HG02973 (cell line): ENCODE results near the gene TMEM132A.
"Not testable (repeated sequence)": the region's sequence is repeated elsewhere in the genome, so short reads cannot be mapped to it uniquely, and the experiment has no call there.

ENCODE experiments used
- ATAC-seq: cut with Tn5 transposase; IDR thresholded peaks from one replicate; pipeline ENCODE4 v1.9.1; 2021; ENCODE audit warnings: moderate library complexity; ENCODE audit not compliant: unreplicated experiment

Gene TMEM132A

DNA sequence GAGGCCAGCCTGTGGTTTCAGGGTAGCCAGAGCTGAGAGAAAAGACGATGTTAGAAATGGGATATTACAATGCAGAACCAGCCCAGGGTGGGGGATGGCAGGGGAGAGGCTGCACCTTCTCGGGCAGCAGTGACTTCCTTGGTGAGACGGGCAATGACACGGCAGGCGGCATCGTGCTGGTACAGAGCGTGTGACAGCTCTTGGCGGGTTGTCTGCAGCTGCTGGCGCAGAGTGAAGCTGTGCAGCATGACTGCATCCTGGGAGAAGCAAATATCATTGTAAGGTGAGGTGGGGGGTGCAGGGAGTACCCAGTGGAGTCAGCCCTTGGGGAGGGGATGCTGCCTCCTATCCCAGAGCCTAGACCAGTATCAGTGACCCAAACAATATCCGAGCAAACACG is 21.6 kb upstream of the TMEM132A start:
- no peak for ATAC-seq

DNA sequence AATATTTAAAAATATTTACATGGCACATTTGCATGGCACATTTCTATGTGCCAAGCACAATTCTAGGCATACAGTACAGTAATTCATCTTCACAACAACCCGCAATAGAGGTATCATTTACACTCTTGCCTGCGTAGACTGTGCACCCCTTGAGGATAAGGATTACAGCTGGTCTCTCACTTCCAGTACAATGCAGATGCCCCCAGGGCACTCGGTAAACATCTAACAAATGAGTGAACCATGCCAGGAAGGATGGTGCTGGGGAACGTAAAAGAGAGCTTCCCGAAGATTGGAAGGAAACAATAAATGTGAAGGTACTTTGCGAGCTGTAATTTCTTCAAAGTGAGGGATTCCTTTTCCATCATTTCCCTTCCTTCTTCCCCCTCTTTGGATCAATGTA is 19.2 kb upstream of the TMEM132A start:
- no peak for ATAC-seq

DNA sequence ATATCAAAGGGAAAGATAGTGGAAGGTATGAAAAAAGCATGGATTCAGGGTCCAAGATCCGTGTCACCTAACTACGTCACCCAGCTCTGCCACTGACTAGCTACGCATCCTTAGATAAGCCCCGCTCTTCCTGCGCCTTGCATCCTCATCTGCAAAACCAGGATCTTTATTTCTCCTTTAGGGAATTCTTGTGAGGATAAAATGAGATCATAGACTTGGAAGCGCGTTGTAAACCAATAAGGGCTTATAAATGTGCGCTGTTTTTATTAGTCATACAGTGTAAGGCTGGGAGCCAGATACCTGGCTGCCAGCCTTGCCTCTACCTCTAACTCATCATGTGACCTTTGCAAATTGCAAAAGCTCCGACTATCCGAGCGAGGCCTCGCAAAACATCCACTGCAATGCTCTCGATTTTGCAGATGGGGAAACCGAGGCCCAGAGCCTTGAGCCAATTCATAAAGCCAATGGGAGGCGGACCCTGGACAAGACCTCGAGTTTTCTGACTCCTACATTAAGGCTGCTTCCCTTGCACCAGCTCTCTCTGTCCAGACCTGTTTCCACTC is 18.6 kb upstream of the TMEM132A start:
- no peak for ATAC-seq

DNA sequence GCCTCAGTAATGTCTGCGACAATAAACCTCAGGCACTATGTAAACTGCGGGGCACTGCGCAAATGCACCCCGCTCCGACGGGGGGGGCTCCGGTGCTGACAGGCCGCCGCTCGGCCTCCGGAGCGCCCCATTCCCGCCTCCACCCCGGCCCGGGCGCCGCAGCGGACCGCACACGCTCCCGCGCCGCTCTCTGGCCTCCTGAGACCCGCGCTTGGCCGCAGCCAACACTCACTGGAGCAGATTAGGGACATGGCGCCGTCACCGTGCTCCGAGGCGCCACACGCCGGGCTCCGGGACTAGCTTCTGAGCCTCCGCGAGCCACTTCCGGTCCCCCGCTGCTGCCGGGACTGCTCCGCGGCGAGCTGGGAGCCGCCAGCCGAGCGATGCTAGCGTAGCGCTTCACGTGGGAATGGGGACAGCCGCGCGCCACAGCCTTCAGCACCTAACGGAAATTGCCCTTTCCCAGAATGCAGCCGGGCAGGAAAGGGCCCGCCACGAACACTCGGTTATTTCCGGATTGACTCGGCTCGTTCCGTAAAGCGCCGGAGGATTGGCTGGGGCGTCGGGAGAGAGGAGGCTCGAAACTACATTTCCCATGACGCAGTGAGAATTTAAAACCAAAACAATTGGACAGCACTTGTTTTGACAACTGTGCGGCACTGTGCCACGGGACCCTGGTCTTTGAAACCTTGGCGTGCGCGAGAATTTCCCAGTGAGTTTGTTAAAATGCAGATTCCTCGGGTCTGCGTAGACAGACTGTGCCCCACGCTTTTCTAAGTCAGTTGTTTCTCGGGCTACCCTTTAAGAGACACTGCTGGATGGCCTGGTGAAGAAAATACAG is 17.9 kb upstream of the TMEM132A start, which contains the start of gene PRPF19:
Gene PRPF19 (minus strand): TSS at position 454 of the 841 bp plus-strand sequence. CDS start 203 bp downstream, at position 251.
- ATAC-seq, result peak; percentile 61

DNA sequence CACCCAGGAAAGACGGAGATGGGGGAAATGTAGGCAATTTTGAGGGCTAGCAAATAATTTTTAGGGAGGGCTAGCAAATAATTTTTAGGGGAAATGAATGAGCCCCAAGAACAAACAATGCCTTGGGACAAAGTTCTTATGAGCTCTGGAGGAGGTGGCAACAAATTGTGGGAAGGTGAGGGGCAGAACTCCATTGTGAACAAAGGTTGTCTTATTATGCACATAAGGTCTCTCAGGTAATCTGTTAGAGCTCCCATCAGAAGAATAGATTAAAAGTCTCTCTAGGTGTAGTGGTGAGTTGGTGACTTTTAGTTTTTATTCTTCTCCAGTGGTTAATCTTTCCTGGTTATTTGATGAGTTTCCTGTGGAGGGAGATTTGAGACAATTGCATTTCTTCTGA is 15.5 kb upstream of the TMEM132A start:
- ATAC-seq, result no peak

DNA sequence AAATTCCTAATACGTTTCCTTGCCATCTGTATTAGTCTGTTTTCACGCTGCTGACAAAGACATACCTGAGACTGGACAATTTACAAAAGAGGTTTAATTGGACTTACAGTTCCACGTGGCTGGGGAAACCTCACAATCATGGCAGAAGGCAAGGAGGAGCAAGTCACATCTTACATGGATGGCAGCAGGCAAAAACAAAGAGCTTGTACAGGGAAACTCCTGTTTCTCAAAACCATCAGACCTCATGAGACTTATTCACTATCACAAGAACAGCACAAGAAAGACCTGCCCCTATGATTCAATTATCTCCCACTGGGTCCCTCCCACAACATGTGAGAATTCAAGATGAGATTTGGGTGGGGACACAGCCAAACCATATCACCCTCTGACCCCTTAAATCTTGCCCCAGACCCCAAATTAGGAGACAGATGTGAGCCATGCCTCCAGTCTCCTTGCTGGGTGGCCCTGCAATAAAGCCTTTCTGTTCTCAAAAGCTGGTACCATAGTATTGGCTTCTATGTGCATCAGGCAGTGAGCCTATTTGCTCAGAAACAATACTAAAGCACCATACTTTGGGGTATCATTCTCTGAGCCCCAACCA is 14.5 kb upstream of the TMEM132A start:
- not testable (repeated sequence) for ATAC-seq

DNA sequence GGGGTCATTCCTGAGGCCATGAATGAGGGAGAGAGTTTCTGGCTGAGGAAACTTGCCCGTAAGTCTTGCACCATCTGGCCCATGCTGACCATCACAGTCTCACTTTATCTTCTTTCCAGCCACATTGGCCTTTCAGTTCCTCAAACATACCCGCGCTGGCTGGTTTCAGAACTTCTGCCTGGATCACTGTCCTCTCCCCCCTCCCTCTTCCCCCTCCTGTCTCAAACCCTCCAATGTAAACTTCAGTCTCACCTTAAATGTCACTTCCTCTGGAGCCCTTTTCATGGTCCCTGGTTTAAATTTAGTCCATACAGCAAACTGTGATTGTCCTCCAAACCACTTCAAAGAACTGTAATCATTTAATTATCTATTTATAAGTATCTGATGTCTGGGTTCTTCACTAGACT is 14.0 kb upstream of the TMEM132A start:
- ATAC-seq, result peak; percentile 27

DNA sequence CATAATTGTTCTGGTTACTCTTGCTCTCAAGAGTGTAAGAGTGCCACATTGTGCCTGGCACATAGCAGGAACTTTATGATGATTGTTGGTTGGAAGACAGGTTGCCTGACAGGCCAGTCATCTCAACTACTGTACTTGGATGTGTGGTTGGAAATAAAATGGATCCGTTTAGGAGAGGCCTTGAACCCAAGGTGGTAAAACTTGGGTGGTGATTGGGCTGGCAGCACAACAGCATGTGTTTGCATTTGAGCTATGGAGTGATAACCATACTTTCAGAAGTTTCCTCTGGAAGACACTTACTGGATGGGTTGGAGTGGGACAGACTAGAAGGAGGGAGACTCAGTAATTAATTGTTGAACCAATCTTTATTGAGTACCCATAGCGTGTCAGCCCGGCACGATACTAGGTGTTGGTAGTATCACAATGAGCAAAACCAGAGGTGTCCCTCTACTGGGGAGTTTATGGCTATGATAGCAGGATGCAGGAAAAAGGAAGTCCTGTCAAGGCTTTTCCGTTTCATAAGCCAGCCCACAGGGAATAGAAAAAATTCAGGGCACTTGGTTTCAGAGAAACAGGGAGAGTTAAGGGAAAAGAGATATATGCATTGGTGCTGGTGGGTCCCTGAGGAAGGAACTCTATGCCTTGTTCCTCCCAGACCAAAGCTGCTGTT is 13.4 kb upstream of the TMEM132A start:
- ATAC-seq, result no peak

DNA sequence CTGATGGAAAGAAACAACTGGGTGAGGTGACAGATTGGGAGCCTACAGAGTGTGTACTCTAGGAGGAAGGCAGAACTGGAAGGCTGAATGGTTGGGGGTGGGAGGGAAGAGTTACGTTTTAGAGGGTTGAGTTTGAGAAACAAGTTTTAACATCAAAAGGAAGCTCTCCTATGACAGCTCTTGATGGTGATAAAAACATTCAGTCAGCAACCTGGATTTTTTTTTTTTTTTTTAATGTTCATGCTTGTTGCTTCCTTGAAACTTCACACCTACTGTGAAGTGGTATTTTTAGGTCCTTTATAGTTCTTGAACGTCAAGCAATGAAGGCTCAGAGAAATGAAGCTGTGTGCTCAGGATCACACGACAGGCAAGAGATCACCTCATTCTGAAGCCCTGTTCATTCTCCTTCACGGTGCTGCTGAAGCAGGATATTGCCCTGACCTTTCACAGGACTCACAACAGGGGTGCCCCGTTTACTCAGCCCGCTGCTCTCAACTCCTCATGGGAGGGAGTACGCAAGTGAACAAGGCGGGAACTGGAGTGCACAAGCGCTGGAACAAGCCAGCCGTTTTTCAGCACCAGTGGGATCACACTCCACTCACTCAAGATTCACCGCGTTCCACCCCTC is 11.9 kb upstream of the TMEM132A start:
- ATAC-seq, result no peak

DNA sequence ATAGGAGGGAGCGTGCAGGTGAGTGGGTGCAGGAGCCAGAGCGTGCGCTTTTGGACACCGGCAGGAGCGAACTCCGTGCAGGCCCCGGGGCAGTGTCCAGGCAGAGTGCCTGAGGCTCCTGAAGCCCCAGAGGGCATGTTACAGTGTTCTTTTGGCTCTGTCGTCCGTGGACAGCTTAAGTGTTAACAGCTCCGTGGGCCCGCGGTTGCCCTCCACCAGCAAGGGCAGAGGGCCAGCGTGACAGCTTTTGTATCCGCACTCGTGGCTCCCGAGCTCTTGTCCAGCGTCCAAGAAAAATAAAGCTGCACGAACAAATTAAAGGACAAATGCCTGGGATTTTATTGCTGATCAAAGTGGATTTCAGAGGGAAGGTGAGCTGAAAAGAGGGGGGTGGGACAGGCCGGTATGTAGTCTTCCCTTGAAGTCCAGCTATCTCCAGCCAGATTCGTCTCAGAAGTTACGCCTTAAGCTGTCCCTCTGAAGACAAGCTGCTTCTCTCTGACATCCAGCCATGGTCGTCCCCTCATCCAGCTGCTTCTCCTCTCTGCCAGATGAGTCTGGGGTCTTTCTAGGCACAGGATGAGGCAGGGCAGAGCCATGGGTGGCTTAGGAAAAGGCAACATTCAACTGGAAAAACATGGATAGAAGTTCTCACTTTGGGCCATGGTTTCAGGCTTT is 11.3 kb upstream of the TMEM132A start:
- ATAC-seq, result no peak

DNA sequence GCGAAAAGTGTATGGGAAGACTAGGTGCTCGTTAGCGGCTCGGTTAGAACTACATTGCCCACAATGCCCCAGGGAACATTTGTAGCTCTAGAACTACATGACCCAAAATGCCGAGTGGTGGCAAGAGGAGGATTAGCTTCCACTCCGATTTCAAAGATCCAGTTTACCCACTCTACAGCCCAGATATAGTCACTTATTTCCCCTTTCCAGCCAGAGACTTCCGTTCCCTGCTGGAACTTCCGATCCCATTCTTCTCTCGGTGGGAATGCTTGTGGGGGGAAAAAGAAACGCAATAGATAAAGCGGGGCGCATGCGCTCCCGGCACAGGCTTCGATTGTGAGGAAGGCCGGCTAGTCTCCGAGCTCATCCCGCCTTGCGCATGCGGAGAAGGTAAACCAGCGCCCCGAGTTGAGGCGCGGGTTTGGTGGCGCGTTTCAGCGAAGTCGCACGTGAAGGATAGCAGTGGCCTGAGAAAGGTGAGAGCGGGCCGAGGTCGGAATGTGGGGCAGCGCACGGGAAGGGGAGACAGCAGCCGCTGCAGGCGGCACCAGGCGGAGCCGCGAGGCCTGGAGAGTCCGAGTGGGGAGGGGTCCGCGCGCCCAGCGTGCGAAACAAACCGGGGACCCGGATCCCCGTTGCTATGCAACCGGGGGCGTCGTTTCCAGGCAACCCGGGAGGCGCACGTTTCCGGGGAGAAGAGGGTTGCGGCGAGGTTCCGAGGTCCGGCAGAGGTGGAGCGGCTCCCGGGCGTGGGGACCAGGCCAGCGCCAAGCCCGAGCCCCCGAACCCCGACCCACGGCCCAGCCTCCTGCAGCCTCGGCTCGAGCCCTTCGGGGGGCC is 10.2 kb upstream of the TMEM132A start, which contains the start of gene TMEM109:
Gene TMEM109 (plus strand): TSS at position 366 of the 840 bp plus-strand sequence. CDS start 5,536 bp downstream, outside the sequence.
- ATAC-seq, result peak; percentile 44

DNA sequence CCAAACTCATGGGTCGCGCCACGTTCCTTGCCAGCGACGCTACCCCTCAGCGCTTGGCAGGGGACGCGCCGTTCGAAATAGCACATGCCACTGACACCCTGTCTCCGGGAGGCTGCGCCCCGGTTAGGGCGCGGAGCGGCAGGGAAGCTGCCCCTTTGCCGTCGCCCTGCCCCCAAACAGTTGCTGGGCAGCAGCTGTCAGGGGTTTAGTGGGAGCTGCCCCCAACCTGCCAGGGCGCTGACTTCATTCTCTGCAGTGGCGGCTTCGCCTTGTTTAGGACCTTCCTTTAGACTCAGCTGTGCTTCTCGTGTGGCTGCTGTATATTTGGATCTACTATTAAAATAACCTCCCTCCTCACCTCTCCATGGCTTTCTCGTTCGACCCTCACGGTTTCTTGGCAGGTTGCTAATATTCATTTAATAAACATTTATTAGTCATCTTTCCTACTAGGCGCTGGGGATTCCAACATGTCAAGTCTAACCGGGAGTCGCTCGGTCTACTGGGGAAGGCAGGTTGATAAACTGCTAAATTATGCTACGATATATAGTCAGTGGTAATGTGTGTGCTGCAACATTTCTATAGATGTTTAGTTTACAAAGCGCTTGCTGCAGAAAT is 9.5 kb upstream of the TMEM132A start:
- no peak for ATAC-seq

DNA sequence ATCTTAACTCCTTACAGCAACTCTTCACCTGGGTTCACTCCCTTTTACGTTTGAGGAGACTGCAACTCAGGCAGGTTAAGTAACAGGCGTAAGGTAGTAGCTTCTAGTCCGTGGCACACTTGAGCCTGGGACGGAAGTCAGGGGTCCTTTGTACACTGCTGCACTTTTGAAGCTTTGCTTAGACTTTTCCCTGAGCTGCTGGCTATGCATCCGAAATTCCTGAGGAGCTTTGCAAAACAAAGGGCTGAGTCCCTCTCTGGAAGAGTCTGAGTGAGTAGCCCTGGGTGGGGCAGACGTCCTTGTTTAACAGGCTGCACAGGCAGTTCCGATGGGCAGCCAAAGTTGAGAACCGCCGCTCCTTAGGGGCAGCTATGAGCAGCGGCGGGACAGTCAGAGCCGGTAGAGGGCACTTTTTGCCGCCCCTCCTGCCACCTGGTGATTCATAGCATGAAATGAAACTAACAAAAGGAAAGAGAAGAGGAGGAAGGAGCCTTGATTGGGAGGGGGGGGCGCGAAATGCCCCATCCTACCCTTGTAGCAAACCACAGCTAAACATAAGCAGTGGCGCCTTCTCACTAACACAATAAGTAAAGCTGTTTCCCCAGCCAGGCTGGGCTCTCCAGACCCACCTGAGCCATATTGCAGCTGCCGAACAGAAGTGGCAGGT is 8.9 kb upstream of the TMEM132A start:
- peak; percentile 38 for ATAC-seq

DNA sequence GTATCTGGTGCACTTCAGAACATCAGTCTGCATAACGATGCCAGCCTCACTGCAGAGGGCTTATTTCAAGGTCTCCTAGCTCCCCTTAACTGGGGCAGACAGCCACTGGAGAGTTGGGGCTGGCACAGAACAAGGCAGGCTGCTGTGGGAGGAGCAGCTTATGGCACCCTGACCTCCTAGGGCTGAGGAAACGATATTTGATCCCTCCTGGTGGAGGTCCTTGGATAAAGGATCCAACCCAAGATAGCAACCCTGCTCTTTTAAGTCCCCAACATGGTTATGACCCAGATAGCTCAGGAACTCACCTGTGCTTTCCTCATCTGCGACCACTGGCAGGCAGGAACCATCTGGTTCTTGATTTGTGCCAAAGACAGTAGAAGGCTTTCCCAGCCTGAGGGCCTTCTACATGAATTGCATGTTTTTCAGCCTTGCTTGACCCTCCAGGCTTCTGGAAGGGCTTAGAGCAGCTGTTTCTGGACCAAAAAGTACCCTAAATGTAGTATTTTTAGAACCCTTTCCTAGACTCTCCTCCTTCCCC is 7.5 kb upstream of the TMEM132A start:
- ATAC-seq, result no peak

DNA sequence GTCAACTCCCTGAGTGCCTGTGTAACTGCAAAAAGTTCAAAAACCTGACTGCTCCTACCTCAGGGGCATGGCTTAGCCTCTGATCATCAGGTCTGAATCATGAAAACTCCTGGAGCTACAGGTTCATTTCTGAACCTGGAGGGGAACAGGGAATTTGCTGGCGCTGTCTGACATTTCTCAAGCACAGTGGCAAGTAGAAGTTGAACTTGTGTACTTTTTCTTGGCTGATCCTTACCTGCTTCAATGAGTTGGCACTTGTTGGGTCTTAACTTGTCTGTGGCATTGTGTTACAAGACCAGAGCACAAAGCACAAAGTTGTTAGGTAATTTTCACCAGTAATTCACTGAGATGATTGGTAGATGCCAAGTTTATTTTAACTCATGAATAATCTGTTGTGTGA is 7.0 kb upstream of the TMEM132A start:
- ATAC-seq, result no peak

DNA sequence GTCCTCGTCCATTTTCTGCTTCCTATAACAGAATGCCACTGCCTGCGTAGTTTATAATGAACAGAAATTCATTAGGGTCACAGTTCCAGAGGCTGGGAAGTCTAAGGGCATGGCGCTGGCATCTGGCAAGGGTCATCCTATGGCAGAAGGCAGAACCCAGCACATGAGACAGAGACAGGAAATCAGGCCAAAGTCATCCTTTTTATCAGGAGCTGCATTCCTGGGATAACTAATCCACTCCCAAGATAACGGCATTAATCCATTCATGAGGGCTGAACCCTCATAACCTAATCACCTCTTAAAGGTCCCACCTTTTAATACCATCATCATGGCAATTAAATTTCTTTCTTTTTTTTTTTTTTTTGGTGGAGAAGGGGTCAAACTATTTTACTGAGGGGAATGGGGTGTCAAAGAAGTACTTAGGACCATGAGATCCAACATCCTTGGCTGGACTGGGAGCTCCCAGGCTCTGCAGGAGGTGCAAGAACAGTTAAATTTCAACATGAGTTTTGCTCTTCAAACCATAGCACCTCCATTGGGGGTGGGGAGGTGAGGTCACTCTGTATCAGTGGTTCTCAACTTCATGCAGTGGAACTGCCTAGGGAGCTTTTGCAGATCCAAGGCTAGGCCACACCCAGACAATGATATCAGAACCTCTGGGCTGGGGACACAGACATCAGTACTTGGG is 5.9 kb upstream of the TMEM132A start:
- no peak for ATAC-seq

DNA sequence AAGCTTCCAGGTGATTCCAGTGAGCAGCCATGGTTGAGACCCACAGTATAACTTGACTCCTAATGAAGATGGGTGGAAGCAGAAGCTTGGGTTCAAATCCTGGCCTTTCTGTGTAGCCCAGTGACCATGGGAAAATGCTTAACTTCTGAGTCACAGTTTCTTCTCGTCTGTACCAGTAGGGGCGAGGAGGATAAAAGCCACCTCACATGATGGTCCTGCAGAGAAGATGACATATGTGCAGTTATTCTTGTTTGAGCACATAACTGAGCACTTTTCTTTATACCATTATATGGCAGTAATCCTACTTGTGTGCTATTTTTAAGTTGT is 5.4 kb upstream of the TMEM132A start:
- no peak for ATAC-seq

DNA sequence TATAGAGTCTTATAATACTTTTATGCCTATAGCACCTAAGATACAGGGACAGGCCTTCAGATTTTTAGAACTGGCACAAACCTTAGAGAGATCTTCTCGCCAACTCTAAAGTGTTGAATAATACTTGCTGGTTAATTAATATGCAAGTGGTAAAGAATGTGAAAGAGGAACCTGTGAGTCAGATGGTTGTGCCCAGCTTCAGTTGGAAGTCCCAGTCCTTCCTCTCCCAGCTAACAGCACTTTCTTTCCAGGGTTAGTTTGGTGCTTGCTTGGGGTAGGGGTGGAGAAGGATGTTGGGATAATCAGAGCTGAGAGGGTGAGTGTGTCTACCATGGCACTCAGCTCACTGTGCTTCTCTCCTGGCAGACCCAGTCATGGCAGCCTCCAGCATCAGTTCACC is 4.9 kb upstream of the TMEM132A start:
- no peak for ATAC-seq
